Measurements from ENCODE around the gene PRKAB1.

DNA sequence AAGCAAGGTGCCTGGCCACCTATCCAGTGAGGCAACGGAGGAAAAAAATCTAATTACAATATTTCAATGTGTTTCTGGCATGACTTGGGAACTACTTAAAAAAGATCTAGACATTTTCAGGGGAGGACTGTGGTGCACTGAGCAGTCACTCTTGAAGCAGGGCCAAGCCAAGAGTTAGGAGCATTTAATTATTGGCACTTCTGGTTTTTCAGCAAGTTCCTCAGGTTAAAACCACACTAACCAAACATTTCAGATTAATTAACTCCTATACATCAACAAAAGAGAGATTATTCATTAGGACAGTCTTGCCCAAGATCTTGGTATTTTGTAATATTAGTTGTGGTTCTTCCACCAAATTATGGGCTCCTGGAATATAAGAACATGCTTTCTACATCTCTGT is 25.6 kb downstream of the PRKAB1 start:
- TF ChIP-seq CTCF (IDR thresholded peaks at IDR 0.05; ENCODE audit: low read length) = no peak
- no peak for TF ChIP-seq EZH2 (optimal IDR thresholded peaks at IDR 0.05; ENCODE audit: low read depth, low read length)
- no peak for TF ChIP-seq EZH2phosphoT487 (IDR thresholded peaks at IDR 0.05; ENCODE audit: low read length)
